Activated T-helper 17 cell treated with anti-CD3 and anti-CD28 coated beads, Interleukin-2, amount 50 U/mL, for 72 hours (primary cell): ENCODE data around the gene SRMS. TPM values are rescaled to one million over a fixed set of nuclear protein-coding genes. Genes with fewer than 3 reads are reported as not detected.

Experiments used
- total RNA-seq, 2 donors: library from RNA; stranded (reverse); gene quantifications; one replicate each; pipeline ENCODE4 v1.2.3, GENCODE V29; 2022

The SRMS gene
- total RNA-seq, 2 donors from 2014 or later = not detected

Other genes with a start within 250 kb of the SRMS start
- not detected for gene CHRNA4, start 186.4 kb downstream of the SRMS start, total RNA-seq
- gene KCNQ2, start 75.1 kb downstream of the SRMS start, total RNA-seq = under 1 TPM in 1 of 2 donors, not detected in 1; 0.66 TPM
- 10 to 100 TPM in 1 of 2 donors, under 1 TPM in 1; 0.80 to 10.9 TPM for gene EEF1A2, start 48.7 kb downstream of the SRMS start, total RNA-seq
- 10 to 100 TPM; 65.5 to 87.5 TPM for gene PPDPF, start 27.0 kb downstream of the SRMS start, total RNA-seq
- 1 to 10 TPM in 1 of 2 donors, under 1 TPM in 1; 0.69 to 1.9 TPM for gene PTK6, start 10.4 kb downstream of the SRMS start, total RNA-seq
- gene FNDC11, start 6.4 kb upstream of the SRMS start, total RNA-seq = under 1 TPM in 1 of 2 donors, not detected in 1; 0.40 TPM
- gene HELZ2, start 26.5 kb upstream of the SRMS start, total RNA-seq = 10 to 100 TPM in 1 of 2 donors, 1 to 10 TPM in 1; 8.2 to 12.6 TPM
- 10 to 100 TPM; 11.5 to 19.6 TPM for gene GMEB2, start 79.4 kb upstream of the SRMS start, total RNA-seq
- gene STMN3, start 105.7 kb upstream of the SRMS start, total RNA-seq = 10 to 100 TPM; 15.1 to 24.7 TPM
- 10 to 100 TPM; 41.8 to 51.8 TPM for gene RTEL1, start 110.6 kb upstream of the SRMS start, total RNA-seq
- not detected for gene TNFRSF6B, start 148.9 kb upstream of the SRMS start, total RNA-seq
- gene ARFRP1, start 160.2 kb upstream of the SRMS start, total RNA-seq = 10 to 100 TPM; 43.8 to 55.8 TPM
- 10 to 100 TPM; 18.3 to 24.7 TPM for gene ZGPAT, start 160.3 kb upstream of the SRMS start, total RNA-seq
- gene LIME1, start 188.9 kb upstream of the SRMS start, total RNA-seq = 10 to 100 TPM in 1 of 2 donors, 1 to 10 TPM in 1; 9.8 to 24.8 TPM
- gene SLC2A4RG, start 192.0 kb upstream of the SRMS start, total RNA-seq = 10 to 100 TPM; 30.5 to 35.1 TPM